ENCODE measurements around the gene PRR12.
A peak's percentile ranks its signal among the peaks of the same experiment; 100 is the strongest.

The PRR12 gene

DNA sequence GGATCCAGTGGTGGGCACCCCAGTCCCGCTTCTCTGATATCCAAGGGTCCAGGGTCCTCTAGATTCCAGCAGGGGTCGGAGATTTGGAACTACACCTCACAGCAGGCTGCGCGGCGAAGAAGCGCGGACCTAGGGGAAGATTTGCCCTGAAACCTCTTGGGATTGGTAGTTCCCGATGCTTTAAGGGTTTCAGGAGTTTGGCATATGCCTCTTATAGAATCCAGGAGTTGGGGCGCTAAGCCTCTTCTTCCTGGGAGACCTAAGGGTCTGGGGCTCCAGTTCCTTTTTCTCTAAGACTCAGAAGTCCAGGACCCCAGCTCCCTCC, 75.1 kb downstream of the PRR12 start:
- H3K4me1 ChIP-seq (ENCODE audit: control insufficient read depth, insufficient read depth, low read length): peaks cover 6% of the 10 kb centered on the region
- TF ChIP-seq ZFP69B (tag by site-specific recombination; IDR thresholded peaks at IDR 0.05): no peak
- peak; percentile 28; the same call in 1 of the 2 replicates for TF ChIP-seq ZNF843 (tag by site-specific recombination; IDR thresholded peaks at IDR 0.05)
- no peak for TF ChIP-seq ZNF776 (tag by site-specific recombination; IDR thresholded peaks at IDR 0.05; ENCODE audit: borderline replicate concordance)
- TF ChIP-seq ATF2 (tag by site-specific recombination; IDR thresholded peaks at IDR 0.05; ENCODE audit: low read depth): no peak
- TF ChIP-seq ZNF76 (tag by site-specific recombination; IDR thresholded peaks at IDR 0.05; ENCODE audit: borderline replicate concordance, low read depth): 0 out of 2 replicates have a peak, but pooled peaks have one; percentile 38
- peak overlapping the region; percentile 48 for H3K4me3 ChIP-seq (ENCODE audit: low read depth, low read length)
- ChIA-PET POLR2A (interaction anchor here (0.6 to 4.9 kb wide), 7 partner anchors 9 to 170 kb away, joined by 3 to 85 read pairs (median 12); partner anchors contain the start of genes NOSIP, PRMT1, RPS11 and RRAS), CTCF (interaction anchor here (0.7 to 3.2 kb wide), 2 partner anchors 10 to 59 kb away, joined by 3 to 27 read pairs; partner anchors contain the start of gene PRMT1)
- peaks cover 21 to 54% of the 10 kb centered on the region in 2 experiments for H3K36me3 ChIP-seq (ENCODE audit: control insufficient read depth in 2 of 2, insufficient read depth in 1 of 2, low read length in 2 of 2)
- H3K27ac ChIP-seq (ENCODE audit: extremely low read depth, low read depth, low read length): peak overlapping the region; percentile 81
- H3K9me3 ChIP-seq (ENCODE audit: control insufficient read depth, insufficient read depth, low read depth, low read length): no peaks in the 10 kb centered on the region

GRCh38 chr19:49667473-49667872, 76.5 kb downstream of the PRR12 start:
- Histone ChIP-seq H3K27ac (ENCODE audit: extremely low read depth, low read depth, low read length) (no peak overlapping the region), H3K4me1 (ENCODE audit: control insufficient read depth, insufficient read depth, low read length) (peaks cover 13% of the 10 kb centered on the region), H3K4me3 (ENCODE audit: low read depth, low read length) (no peak overlapping the region), H3K36me3 (ENCODE audit: control insufficient read depth in 2 of 2, insufficient read depth in 1 of 2, low read length in 2 of 2) (peaks cover 21 to 40% of the 10 kb centered on the region in 2 experiments), H3K9me3 (ENCODE audit: control insufficient read depth, insufficient read depth, low read depth, low read length) (no peaks in the 10 kb centered on the region)
- POLR2A ChIA-PET: interaction anchor here (0.7 to 4.9 kb wide), 4 partner anchors 9 to 87 kb away, joined by 3 to 85 read pairs (median 10); partner anchors contain the start of genes PRMT1, RRAS and SCAF1
- CTCF ChIA-PET: interaction anchor here (0.6 to 0.8 kb wide), 3 partner anchors 10 to 79 kb away, joined by 3 to 4 read pairs (median 3); no protein-coding TSS in a partner anchor
- TF ChIP-seq SP2 (tag by site-specific recombination; IDR thresholded peaks at IDR 0.05): no peak
- TF ChIP-seq ZSCAN5A (tag by site-specific recombination; IDR thresholded peaks at IDR 0.05): no peak
- no peak for TF ChIP-seq RBAK (tag by site-specific recombination; IDR thresholded peaks at IDR 0.05)
- TF ChIP-seq, protein P1, sequence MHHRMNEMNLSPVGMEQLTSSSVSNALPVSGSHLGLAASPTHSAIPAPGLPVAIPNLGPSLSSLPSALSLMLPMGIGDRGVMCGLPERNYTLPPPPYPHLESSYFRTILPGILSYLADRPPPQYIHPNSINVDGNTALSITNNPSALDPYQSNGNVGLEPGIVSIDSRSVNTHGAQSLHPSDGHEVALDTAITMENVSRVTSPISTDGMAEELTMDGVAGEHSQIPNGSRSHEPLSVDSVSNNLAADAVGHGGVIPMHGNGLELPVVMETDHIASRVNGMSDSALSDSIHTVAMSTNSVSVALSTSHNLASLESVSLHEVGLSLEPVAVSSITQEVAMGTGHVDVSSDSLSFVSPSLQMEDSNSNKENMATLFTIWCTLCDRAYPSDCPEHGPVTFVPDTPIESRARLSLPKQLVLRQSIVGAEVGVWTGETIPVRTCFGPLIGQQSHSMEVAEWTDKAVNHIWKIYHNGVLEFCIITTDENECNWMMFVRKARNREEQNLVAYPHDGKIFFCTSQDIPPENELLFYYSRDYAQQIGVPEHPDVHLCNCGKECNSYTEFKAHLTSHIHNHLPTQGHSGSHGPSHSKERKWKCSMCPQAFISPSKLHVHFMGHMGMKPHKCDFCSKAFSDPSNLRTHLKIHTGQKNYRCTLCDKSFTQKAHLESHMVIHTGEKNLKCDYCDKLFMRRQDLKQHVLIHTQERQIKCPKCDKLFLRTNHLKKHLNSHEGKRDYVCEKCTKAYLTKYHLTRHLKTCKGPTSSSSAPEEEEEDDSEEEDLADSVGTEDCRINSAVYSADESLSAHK (tag by site-specific recombination; IDR thresholded peaks at IDR 0.05): no peak
- TF ChIP-seq ZNF404 (tag by site-specific recombination; IDR thresholded peaks at IDR 0.05): no peak
- TF ChIP-seq HIC1 (tag by site-specific recombination; IDR thresholded peaks at IDR 0.05): no peak
- no peak for TF ChIP-seq OSR2 (tag by site-specific recombination; IDR thresholded peaks at IDR 0.05)
- TF ChIP-seq ZNF394 (tag by site-specific recombination; IDR thresholded peaks at IDR 0.05; ENCODE audit: borderline replicate concordance): no peak
- TF ChIP-seq PATZ1 (tag by site-specific recombination; IDR thresholded peaks at IDR 0.05): no peak
- TF ChIP-seq ZNF571 (tag by site-specific recombination; IDR thresholded peaks at IDR 0.05): no peak
- TF ChIP-seq GLI2 (tag by site-specific recombination; IDR thresholded peaks at IDR 0.05; ENCODE audit: borderline replicate concordance, low read depth): no peak
- TF ChIP-seq ZNF133 (tag by site-specific recombination; IDR thresholded peaks at IDR 0.05): no peak
- no peak for TF ChIP-seq PRDM1 (tag by site-specific recombination; IDR thresholded peaks at IDR 0.05)
- no peak for TF ChIP-seq ZNF664 (tag by site-specific recombination; IDR thresholded peaks at IDR 0.05)
- 0 out of 2 replicates have a peak, but pooled peaks have one; percentile 29 for TF ChIP-seq ZBTB21 (tag by site-specific recombination; IDR thresholded peaks at IDR 0.05)
- no peak for TF ChIP-seq ZNF26 (tag by site-specific recombination; IDR thresholded peaks at IDR 0.05)
- TF ChIP-seq ZNF48 (tag by site-specific recombination; IDR thresholded peaks at IDR 0.05): no peak
- no peak for TF ChIP-seq ZBTB20 (tag by site-specific recombination; IDR thresholded peaks at IDR 0.05)
- no peak for TF ChIP-seq ZNF530 (tag by site-specific recombination; IDR thresholded peaks at IDR 0.05; ENCODE audit: low read depth)

All from HEK293 (cell line).